HCT116 (cell line): ENCODE data around the gene GRIK4.

Experiments
- CTCF ChIP-seq, 3 experiments: fragments of 200-600 bp in 1 of 3; sonication (generic) in 1 of 3; IDR thresholded peaks in 2 of 3; conservative IDR thresholded peaks in 1 of 3; 2 replicates each; pipeline ENCODE4 v1.5.1; 2012 to 2017; ENCODE audit warnings: low read depth in 2 of 3, low read length in 2 of 3, antibody characterized with exemption in 1 of 3, borderline replicate concordance in 1 of 3, control low read depth in 1 of 3, mild to moderate bottlenecking in 1 of 3, mixed read lengths in 1 of 3, mixed run types in 1 of 3, moderate library complexity in 1 of 3; ENCODE audit not compliant: insufficient read depth in 1 of 3
- EZH2phosphoT487 ChIP-seq: fragments of 200-600 bp; IDR thresholded peaks from 2 replicates; pipeline ENCODE4 v1.6.1; 2018; ENCODE audit warnings: antibody characterized with exemption, borderline replicate concordance
- JUND ChIP-seq: IDR thresholded peaks from 2 replicates; pipeline ENCODE4 v1.6.1; 2012
- SRF ChIP-seq: IDR thresholded peaks from 2 replicates; pipeline ENCODE4 v1.6.1; 2012; ENCODE audit warnings: low read depth
- TF ChIP-seq, protein P1 (sequence below): IDR thresholded peaks from 2 replicates; pipeline ENCODE4 v1.6.1; 2012

GRCh38 chr11:120652705-120653335 is 141.3 kb downstream of the GRIK4 start:
- TF ChIP-seq EZH2phosphoT487 (no peak), CTCF (IDR thresholded peaks at IDR 0.05 in 2 of 3, conservative IDR thresholded peaks at IDR 0.05 in 1 of 3; ENCODE audit: borderline replicate concordance in 1 of 3, insufficient read depth in 1 of 3, low read depth in 2 of 3, low read length in 2 of 3) (no peak), SRF (no peak), JUND (no peak)
- TF ChIP-seq, protein P1, sequence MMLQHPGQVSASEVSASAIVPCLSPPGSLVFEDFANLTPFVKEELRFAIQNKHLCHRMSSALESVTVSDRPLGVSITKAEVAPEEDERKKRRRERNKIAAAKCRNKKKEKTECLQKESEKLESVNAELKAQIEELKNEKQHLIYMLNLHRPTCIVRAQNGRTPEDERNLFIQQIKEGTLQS = no peak
